ENCODE results near the gene SNRPB.

Gene SNRPB

DNA sequence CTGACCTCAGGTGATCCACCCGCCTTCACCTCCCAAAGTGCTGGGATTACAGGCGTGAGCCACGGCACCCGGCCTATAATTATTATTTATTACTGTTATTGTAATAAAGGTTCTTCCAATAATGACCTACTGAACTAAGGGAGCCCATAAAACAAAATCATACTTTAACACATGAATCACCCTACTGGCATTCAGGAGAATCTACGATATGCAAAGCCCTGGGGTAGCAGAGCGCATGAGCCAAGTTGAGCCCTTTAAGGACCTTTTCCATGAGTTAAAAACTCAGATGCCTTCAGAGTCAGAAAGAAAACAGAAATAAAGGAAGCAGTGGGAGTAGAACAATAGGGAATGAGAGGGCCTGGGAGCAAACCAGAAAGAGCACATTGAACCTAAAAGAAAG lies 41.5 kb downstream of the SNRPB start:
- DNase-seq (ENCODE audit: low spot score) = no peak

DNA sequence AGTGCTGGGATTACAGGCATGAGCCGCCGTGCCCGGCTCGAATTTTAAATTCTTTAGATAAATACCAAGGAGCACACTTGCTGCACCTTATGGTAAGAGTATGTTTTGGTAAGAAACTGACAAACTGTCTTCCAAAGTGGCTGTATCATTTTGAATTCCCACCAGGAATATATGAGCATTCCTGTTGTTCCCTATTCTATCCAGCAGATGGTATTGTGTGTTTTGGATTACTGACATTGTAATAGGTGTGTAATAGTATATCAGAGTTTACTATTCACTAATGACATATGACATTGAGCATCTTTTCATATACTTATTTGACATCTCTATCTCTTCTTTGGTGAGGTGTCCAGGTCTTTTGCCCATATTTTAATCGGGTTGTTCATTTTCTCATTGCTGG lies 49.3 kb downstream of the SNRPB start:
- no peak for DNase-seq (ENCODE audit: low spot score)

DNA sequence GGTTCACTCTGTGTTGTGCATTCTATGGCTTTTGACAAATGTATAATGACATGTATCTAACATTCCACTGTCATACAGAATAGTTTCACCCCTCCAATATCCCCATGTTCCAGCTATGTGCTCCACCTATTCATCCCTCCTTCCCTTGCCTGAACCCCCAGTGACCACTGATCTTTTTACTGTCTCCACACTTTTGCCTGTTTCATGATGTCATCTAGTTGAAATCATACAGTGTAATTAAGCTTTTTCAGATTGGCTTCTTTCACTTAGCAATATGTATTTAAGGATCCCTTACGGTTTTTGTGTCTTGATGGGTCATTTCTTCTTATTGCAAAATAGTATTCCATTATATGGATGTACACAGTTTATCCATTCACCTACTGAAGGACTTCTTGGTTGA lies 50.1 kb downstream of the SNRPB start:
- no peak for DNase-seq (ENCODE audit: low spot score)

DNA sequence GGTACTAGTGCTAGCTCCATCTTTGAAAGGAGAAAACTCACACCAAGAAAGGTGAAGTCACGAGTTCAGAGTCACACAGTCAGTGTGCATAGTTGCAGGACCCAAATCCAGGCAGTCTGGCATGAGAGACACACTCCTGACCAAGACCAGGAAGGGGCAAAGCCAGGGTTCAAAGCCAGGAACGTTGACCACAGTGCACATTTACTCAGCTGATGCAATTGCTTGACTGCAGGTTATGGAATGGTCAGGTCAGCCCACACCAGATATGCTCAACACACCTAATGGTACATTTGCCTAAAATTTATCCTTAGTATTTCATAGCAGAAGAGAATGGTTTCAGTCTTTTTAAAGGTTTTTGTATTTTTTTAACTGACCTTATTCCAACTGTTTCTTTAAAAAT lies 52.2 kb downstream of the SNRPB start:
- no peak for DNase-seq (ENCODE audit: low spot score)

DNA sequence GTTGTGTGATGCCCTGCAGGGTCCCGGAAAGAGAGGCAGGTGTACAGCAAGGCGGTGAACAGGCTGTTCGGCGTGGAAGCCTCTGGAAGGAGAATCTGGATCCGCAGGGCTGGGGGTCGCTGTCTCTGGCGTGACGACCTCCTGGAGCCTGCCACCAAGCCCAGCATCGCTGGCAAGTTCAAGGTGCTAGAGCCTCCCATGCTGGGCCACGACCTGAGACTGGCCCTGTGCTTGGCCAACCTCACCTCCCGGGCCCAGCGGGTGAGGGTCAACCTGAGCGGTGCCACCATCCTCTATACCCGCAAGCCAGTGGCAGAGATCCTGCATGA lies 53.4 kb downstream of the SNRPB start:
- no peak for DNase-seq (ENCODE audit: low spot score)

DNA sequence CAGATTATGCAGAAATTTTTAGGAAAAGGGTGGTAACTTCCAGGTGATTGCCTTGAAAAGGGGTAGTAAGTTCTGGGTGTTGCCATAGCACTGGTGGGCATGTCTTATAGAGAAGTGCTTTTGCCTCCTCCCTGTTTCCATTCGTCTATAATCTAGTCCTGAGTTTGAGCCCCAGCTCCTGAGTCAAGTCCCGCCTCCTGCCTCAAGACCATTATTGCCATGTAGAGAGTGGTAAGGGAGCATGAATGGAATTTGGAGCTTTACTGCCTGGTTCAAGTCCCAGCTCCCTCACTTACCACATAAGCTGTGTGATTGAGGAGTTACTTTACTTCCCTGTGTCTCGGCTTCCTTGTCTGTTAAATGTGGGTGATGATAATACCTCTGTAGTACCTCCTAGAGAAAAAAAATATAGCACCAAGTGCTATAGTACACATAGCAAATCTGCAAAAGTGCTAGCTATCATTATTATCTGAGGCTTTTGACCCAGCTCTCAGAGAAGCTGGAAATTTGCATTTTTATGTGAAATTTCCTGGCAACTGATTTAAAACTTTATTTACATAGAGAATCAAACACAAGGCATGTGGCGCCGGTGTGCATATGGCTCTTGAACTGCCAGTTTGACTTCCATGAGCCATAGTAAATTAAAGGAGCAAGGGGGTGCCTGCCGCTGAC lies 53.9 kb downstream of the SNRPB start:
- no peak for DNase-seq (ENCODE audit: low spot score)

Measured in putamen (tissue), 1 donor.